Liver (tissue), 9 donors: ENCODE data around the gene NAA80. TPM values are rescaled to one million over a fixed set of nuclear protein-coding genes. Genes with fewer than 3 reads are reported as not detected.

Experiments used
- DNase-seq: peaks from one replicate; pipeline ENCODE4 v3.0.0-alpha.2; 2017; ENCODE audit warnings: low spot score
- H3K27ac ChIP-seq, 2 donors: one replicate each; pipeline ENCODE4 v1.7.0; 2013; ENCODE audit warnings: inconsistent platforms in 2 of 2, low read length in 2 of 2, control low read depth in 1 of 2, low read depth in 1 of 2, mild to moderate bottlenecking in 1 of 2
- H3K27me3 ChIP-seq, 4 donors: one replicate each; pipeline versions ENCODE4 v1.6.1 to v1.7.0; 2013; ENCODE audit warnings: low read length in 3 of 4, inconsistent platforms in 1 of 4, mild to moderate bottlenecking in 1 of 4, moderate library complexity in 1 of 4; ENCODE audit not compliant: control insufficient read depth in 4 of 4, insufficient read depth in 4 of 4
- H3K36me3 ChIP-seq, 4 donors: one replicate each; pipeline versions ENCODE4 v1.6.1 to v1.7.0; 2013; ENCODE audit warnings: low read length in 3 of 4, mild to moderate bottlenecking in 3 of 4, low read depth in 1 of 4, moderate library complexity in 1 of 4; ENCODE audit not compliant: control insufficient read depth in 4 of 4, insufficient read depth in 3 of 4
- H3K4me1 ChIP-seq, 4 donors: one replicate each; pipeline versions ENCODE4 v1.6.1 to v1.7.0; 2013; ENCODE audit warnings: low read length in 3 of 4, mild to moderate bottlenecking in 3 of 4, moderate library complexity in 1 of 4; ENCODE audit not compliant: control insufficient read depth in 4 of 4, insufficient read depth in 4 of 4
- H3K4me3 ChIP-seq, 3 donors: one replicate each; pipeline versions ENCODE4 v1.6.1 to v1.7.0; 2013; ENCODE audit warnings: low read length in 3 of 3, control low read depth in 1 of 3, low read depth in 1 of 3, mild to moderate bottlenecking in 1 of 3
- H3K9ac ChIP-seq, 2 donors: one replicate each; pipeline ENCODE4 v1.7.0; 2013; ENCODE audit warnings: low read length in 2 of 2, mild to moderate bottlenecking in 2 of 2, moderate library complexity in 2 of 2, control low read depth in 1 of 2, low read depth in 1 of 2
- H3K9me3 ChIP-seq, 4 donors: one replicate each; pipeline versions ENCODE4 v1.6.1 to v1.7.0; 2013; ENCODE audit warnings: low read length in 3 of 4; ENCODE audit not compliant: control insufficient read depth in 4 of 4
- ATF3 ChIP-seq: IDR thresholded peaks from 2 replicates; pipeline ENCODE4 v1.6.1; 2016; ENCODE audit warnings: antibody characterized with exemption
- CTCF ChIP-seq: fragments of 150-350 bp; IDR thresholded peaks from 2 replicates; pipeline ENCODE4 v1.5.1; 2017; ENCODE audit warnings: improper control_type of control experiment, low read depth, low read length; ENCODE audit not compliant: missing input control
- EGR1 ChIP-seq, 2 donors: IDR thresholded peaks; 2 replicates each; pipeline ENCODE4 v1.6.1; 2016 to 2018; ENCODE audit warnings: antibody characterized with exemption in 2 of 2, low read depth in 2 of 2
- FOXA1 ChIP-seq: IDR thresholded peaks from 2 replicates; pipeline ENCODE4 v1.6.1; 2016; ENCODE audit warnings: antibody characterized with exemption
- FOXA2 ChIP-seq: IDR thresholded peaks from 2 replicates; pipeline ENCODE4 v1.6.1; 2016; ENCODE audit warnings: antibody characterized with exemption
- GABPA ChIP-seq, 2 donors: IDR thresholded peaks in 1 of 2; conservative IDR thresholded peaks in 1 of 2; 2 replicates each; pipeline ENCODE4 v1.6.1; 2016; ENCODE audit warnings: antibody characterized with exemption in 2 of 2, mild to moderate bottlenecking in 1 of 2, moderate library complexity in 1 of 2
- HNF4A ChIP-seq, 2 donors: conservative IDR thresholded peaks; 2 replicates each; pipeline ENCODE4 v1.6.1; 2016; ENCODE audit warnings: antibody characterized with exemption in 2 of 2, mild to moderate bottlenecking in 2 of 2
- HNF4G ChIP-seq: IDR thresholded peaks from 2 replicates; pipeline ENCODE4 v1.6.1; 2016; ENCODE audit warnings: antibody characterized with exemption
- JUND ChIP-seq, 2 donors: IDR thresholded peaks; 2 replicates each; pipeline ENCODE4 v1.6.1; 2016; ENCODE audit warnings: antibody characterized with exemption in 2 of 2
- MAX ChIP-seq: IDR thresholded peaks from 2 replicates; pipeline ENCODE4 v1.6.1; 2016; ENCODE audit warnings: antibody characterized with exemption
- NR2F2 ChIP-seq: IDR thresholded peaks from 2 replicates; pipeline ENCODE4 v1.6.1; 2016; ENCODE audit warnings: antibody characterized with exemption
- RAD21 ChIP-seq, 2 donors: IDR thresholded peaks; 2 replicates each; pipeline ENCODE4 v1.6.1; 2016; ENCODE audit warnings: antibody characterized with exemption in 2 of 2, mild to moderate bottlenecking in 2 of 2
- RXRA ChIP-seq, 2 donors: IDR thresholded peaks; 2 replicates each; pipeline ENCODE4 v1.6.1; 2017 to 2018; ENCODE audit warnings: antibody characterized with exemption in 2 of 2, mild to moderate bottlenecking in 1 of 2
- SP1 ChIP-seq: IDR thresholded peaks from 2 replicates; pipeline ENCODE4 v1.6.1; 2018; ENCODE audit warnings: antibody characterized with exemption, mild to moderate bottlenecking
- TAF1 ChIP-seq: conservative IDR thresholded peaks from 2 replicates; pipeline ENCODE4 v1.6.1; 2016; ENCODE audit warnings: antibody characterized with exemption, mild to moderate bottlenecking
- YY1 ChIP-seq: IDR thresholded peaks from 2 replicates; pipeline ENCODE4 v1.6.1; 2016; ENCODE audit warnings: antibody characterized with exemption, mild to moderate bottlenecking
- ZBTB33 ChIP-seq: IDR thresholded peaks from 2 replicates; pipeline ENCODE4 v1.6.1; 2016; ENCODE audit warnings: antibody characterized with exemption
- WGBS: extraction: QIAGEN DNeasy Blood & Tissue Kit; methylation state at CpG from one replicate; pipeline ENCODE4 v1.1.7; 2013; 5-methylcytosine and 5-hydroxymethylcytosine counted together
- polyA plus RNA-seq, 2 donors: library from polyadenylated mRNA; stranded (reverse) in 1 of 2; unstranded in 1 of 2; fragments of 200-250 nt in 1 of 2; fragments of >200 nt in 1 of 2; fragmentation: Nextera tagmentation in 1 of 2; extraction: Ambion mirVana in 1 of 2; gene quantifications; one replicate each; pipeline versions ENCODE4 v1.2.1 to v1.2.3, GENCODE V29; 2013 to 2015
- total RNA-seq, 2 donors: library from RNA; depleted of rRNA; stranded (reverse); fragments of >200 nt; gene quantifications; one replicate each; pipeline ENCODE4 v1.2.3, GENCODE V29; 2014
- TF ChIP-seq, protein P1 (sequence below): IDR thresholded peaks from 2 replicates; pipeline ENCODE4 v1.6.1; 2016; ENCODE audit warnings: antibody characterized with exemption, mild to moderate bottlenecking
- donor health status: healthy.
- donor health status: healthy.
- donor health status: healthy.
- donor health status: healthy.
- donor health status: healthy.

Gene NAA80
- total and polyA plus RNA-seq, 4 donors = 1.6 to 5.5 (median 2.0) TPM

DNA sequence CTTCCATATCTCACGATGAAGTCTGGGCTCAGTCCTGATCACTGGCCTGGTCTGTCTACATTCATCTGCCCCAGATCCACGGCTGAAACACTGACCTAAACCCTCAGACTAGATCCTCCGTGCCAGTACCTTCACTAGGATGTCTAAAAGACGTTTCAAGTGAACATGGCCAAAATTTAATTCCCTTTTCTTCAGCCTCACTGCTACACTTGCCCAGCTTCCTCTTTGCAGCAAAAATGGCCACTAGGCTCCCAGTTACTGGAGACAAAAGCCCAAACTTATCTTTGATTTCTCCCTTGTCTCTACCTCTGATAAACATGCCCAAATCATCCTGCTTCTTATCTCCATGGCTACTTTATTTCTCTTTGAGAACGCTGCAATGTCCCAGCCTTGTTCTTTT, 39.8 kb upstream of the NAA80 start:
- peak overlapping the region in 1 of 2 donors; percentile 52 for H3K9ac ChIP-seq
- TF ChIP-seq RXRA (IDR thresholded peaks at IDR 0.05) (no peak), NR2F2 (no peak), CTCF (no peak), FOXA1 (no peak), MAX (no peak), YY1 (no peak), ZBTB33 (no peak)
- H3K27ac ChIP-seq = peak overlapping the region; percentile 92 to 99
- no peaks in the 10 kb centered on the region for H3K36me3 ChIP-seq
- no peaks in the 10 kb centered on the region for H3K9me3 ChIP-seq
- 74% methylated on average over 5 of the region's 5 CpGs for WGBS
- peaks cover 6 to 40% (median 20%) of the 10 kb centered on the region in 4 donors for H3K4me1 ChIP-seq
- peak overlapping the region in 1 of 3 donors; percentile 12 for H3K4me3 ChIP-seq
- no peak for DNase-seq
- H3K27me3 ChIP-seq = no peaks in the 10 kb centered on the region

GRCh38 chr3:50337175-50337861, 38.1 kb upstream of the NAA80 start:
- peak; percentile 94 for DNase-seq
- Histone ChIP-seq H3K9ac (peak overlapping the region; percentile 78 to 99), H3K9me3 (no peaks in the 10 kb centered on the region), H3K36me3 (no peaks in the 10 kb centered on the region), H3K4me3 (peak overlapping the region; percentile 70 to 94 (median 70)), H3K4me1 (peaks cover 8 to 46% (median 20%) of the 10 kb centered on the region in 4 donors), H3K27ac (peak overlapping the region; percentile 92 to 99), H3K27me3 (no peaks in the 10 kb centered on the region)
- under 1% methylated on average over 79 of the region's 79 CpGs for WGBS
- TF ChIP-seq GABPA (IDR thresholded peaks at IDR 0.05 in 1 of 2, conservative IDR thresholded peaks at IDR 0.05 in 1 of 2) (peak in 1 of 2 donors; percentile 55), YY1 (peak; percentile 65), NR2F2 (no peak), FOXA1 (no peak), MAX (peak; percentile 24), TAF1 (peak; percentile 46), ATF3 (no peak), RXRA (IDR thresholded peaks at IDR 0.05) (peak in 1 of 2 donors; percentile 35), SP1 (peak; percentile 75), CTCF (no peak), HNF4G (no peak), HNF4A (conservative IDR thresholded peaks at IDR 0.05) (peak; percentile 19 to 29), ZBTB33 (no peak), RAD21 (IDR thresholded peaks at IDR 0.05) (no peak), EGR1 (IDR thresholded peaks at IDR 0.05; ENCODE audit: low read depth in 2 of 2) (peak; percentile 93 to 94), FOXA2 (no peak), JUND (IDR thresholded peaks at IDR 0.05) (peak; percentile 96 to 98)
- TF ChIP-seq, protein P1, sequence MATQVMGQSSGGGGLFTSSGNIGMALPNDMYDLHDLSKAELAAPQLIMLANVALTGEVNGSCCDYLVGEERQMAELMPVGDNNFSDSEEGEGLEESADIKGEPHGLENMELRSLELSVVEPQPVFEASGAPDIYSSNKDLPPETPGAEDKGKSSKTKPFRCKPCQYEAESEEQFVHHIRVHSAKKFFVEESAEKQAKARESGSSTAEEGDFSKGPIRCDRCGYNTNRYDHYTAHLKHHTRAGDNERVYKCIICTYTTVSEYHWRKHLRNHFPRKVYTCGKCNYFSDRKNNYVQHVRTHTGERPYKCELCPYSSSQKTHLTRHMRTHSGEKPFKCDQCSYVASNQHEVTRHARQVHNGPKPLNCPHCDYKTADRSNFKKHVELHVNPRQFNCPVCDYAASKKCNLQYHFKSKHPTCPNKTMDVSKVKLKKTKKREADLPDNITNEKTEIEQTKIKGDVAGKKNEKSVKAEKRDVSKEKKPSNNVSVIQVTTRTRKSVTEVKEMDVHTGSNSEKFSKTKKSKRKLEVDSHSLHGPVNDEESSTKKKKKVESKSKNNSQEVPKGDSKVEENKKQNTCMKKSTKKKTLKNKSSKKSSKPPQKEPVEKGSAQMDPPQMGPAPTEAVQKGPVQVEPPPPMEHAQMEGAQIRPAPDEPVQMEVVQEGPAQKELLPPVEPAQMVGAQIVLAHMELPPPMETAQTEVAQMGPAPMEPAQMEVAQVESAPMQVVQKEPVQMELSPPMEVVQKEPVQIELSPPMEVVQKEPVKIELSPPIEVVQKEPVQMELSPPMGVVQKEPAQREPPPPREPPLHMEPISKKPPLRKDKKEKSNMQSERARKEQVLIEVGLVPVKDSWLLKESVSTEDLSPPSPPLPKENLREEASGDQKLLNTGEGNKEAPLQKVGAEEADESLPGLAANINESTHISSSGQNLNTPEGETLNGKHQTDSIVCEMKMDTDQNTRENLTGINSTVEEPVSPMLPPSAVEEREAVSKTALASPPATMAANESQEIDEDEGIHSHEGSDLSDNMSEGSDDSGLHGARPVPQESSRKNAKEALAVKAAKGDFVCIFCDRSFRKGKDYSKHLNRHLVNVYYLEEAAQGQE = peak; percentile 63
